HG02885 (cell line): ENCODE measurements around the gene SMAD9.
A peak's percentile ranks its signal among the peaks of the same experiment; 100 is the strongest.
"Not testable (repeated sequence)": the region's sequence is repeated elsewhere in the genome, so short reads cannot be mapped to it uniquely, and the experiment has no call there.

Experiments
- ATAC-seq: cut with Tn5 transposase; IDR thresholded peaks from one replicate; pipeline ENCODE4 v1.9.1; 2021; ENCODE audit warnings: mild to moderate bottlenecking; ENCODE audit not compliant: unreplicated experiment, poor library complexity

SMAD9 gene

GRCh38 chr13:36912973-36913372, 7.1 kb downstream of the SMAD9 start:
- ATAC-seq = no peak

GRCh38 chr13:36912369-36912768, 7.7 kb downstream of the SMAD9 start:
- no peak for ATAC-seq

- no peak for ATAC-seq
Observed at GRCh38 chr13:36910545-36910944, 9.5 kb downstream of the SMAD9 start.

GRCh38 chr13:36907821-36908220, 12.2 kb downstream of the SMAD9 start:
- ATAC-seq = no peak

- ATAC-seq = no peak
Observed at GRCh38 chr13:36907266-36907665, 12.8 kb downstream of the SMAD9 start.

GRCh38 chr13:36905944-36906343, 14.1 kb downstream of the SMAD9 start:
- ATAC-seq = no peak

- no peak for ATAC-seq
Observed at GRCh38 chr13:36903925-36904595, 16.0 kb downstream of the SMAD9 start.

- no peak for ATAC-seq
Observed at GRCh38 chr13:36897054-36897616, 22.9 kb downstream of the SMAD9 start.

- no peak for ATAC-seq
Observed at GRCh38 chr13:36891752-36892151, 28.3 kb downstream of the SMAD9 start.

- no peak for ATAC-seq
Observed at GRCh38 chr13:36888645-36889044, 31.4 kb downstream of the SMAD9 start.

GRCh38 chr13:36887758-36888521, 32.1 kb downstream of the SMAD9 start:
- peak; percentile 78 for ATAC-seq

- ATAC-seq = no peak
Observed at GRCh38 chr13:36885901-36886300, 34.1 kb downstream of the SMAD9 start.

GRCh38 chr13:36884235-36884634, 35.8 kb downstream of the SMAD9 start:
- ATAC-seq = no peak

- ATAC-seq = no peak
Observed at GRCh38 chr13:36883824-36884223, 36.2 kb downstream of the SMAD9 start.

- ATAC-seq = not testable (repeated sequence)
Observed at GRCh38 chr13:36883392-36883791, 36.6 kb downstream of the SMAD9 start.

GRCh38 chr13:36882829-36883390, 37.1 kb downstream of the SMAD9 start:
- ATAC-seq = no peak

GRCh38 chr13:36880961-36881360, 39.1 kb downstream of the SMAD9 start:
- ATAC-seq = no peak

- ATAC-seq = no peak
Observed at GRCh38 chr13:36879218-36879938, 40.7 kb downstream of the SMAD9 start.

- ATAC-seq = no peak
Observed at GRCh38 chr13:36875961-36876360, 44.1 kb downstream of the SMAD9 start.

- ATAC-seq = no peak
Observed at GRCh38 chr13:36875431-36875830, 44.6 kb downstream of the SMAD9 start.

- ATAC-seq = no peak
Observed at GRCh38 chr13:36872621-36873020, 47.4 kb downstream of the SMAD9 start.
